Smooth muscle cell (in vitro differentiated cells): ENCODE results near the gene SORCS1. TPM values are rescaled to one million over a fixed set of nuclear protein-coding genes. Genes with fewer than 3 reads are reported as not detected.

Experiments used
- DNase-seq: peaks from one replicate; lab custom pipeline; 2025; ENCODE audit not compliant: unreplicated experiment; lab: John Stamatoyannopoulos, UW
- H2AFZ ChIP-seq: fragments of 200-600 bp; sonication (generic); 2 replicates; pipeline ENCODE4 v1.6.0; 2016; ENCODE audit warnings: antibody characterized with exemption, low read depth, mild to moderate bottlenecking
- H3F3A ChIP-seq: fragments of 200-600 bp; sonication (generic); 2 replicates; pipeline ENCODE4 v1.6.0; 2017; ENCODE audit warnings: antibody characterized with exemption, low read depth
- H3K27ac ChIP-seq: fragments of 200-600 bp; sonication (generic); 2 replicates; pipeline ENCODE4 v1.5.1; 2016; ENCODE audit warnings: low read depth, mild to moderate bottlenecking
- H3K27me3 ChIP-seq: fragments of 200-600 bp; sonication (generic); 2 replicates; pipeline ENCODE4 v1.6.1; 2016; ENCODE audit warnings: low read depth, mild to moderate bottlenecking
- H3K36me3 ChIP-seq: fragments of 200-600 bp; sonication (generic); 2 replicates; pipeline ENCODE4 v1.5.1; 2016; ENCODE audit warnings: low read depth
- H3K4me1 ChIP-seq: fragments of 200-600 bp; sonication (generic); 2 replicates; pipeline ENCODE4 v1.5.1; 2016; ENCODE audit warnings: low read depth
- H3K4me2 ChIP-seq: fragments of 200-600 bp; sonication (generic); 2 replicates; pipeline ENCODE4 v1.6.0; 2016; ENCODE audit warnings: mild to moderate bottlenecking
- H3K4me3 ChIP-seq: fragments of 200-600 bp; sonication (generic); 2 replicates; pipeline ENCODE4 v1.5.1; 2016; ENCODE audit warnings: mild to moderate bottlenecking
- H3K79me2 ChIP-seq: fragments of 200-600 bp; sonication (generic); 2 replicates; pipeline ENCODE4 v1.6.0; 2016; ENCODE audit warnings: low read depth, mild to moderate bottlenecking
- H3K9ac ChIP-seq: fragments of 200-600 bp; sonication (generic); 2 replicates; pipeline ENCODE4 v1.6.0; 2016; ENCODE audit warnings: low read depth
- H3K9me3 ChIP-seq: fragments of 200-600 bp; sonication (generic); replicated peaks from 2 replicates; pipeline ENCODE4 v1.5.1; 2016; ENCODE audit warnings: low read depth
- H4K20me1 ChIP-seq: fragments of 200-600 bp; sonication (generic); 2 replicates; pipeline ENCODE4 v1.6.0; 2016; ENCODE audit warnings: low read depth
- CTCF ChIP-seq: fragments of 200-600 bp; sonication (generic); IDR thresholded peaks from 2 replicates; pipeline ENCODE4 v1.5.1; 2017; ENCODE audit warnings: borderline replicate concordance, mild to moderate bottlenecking, antibody characterized with exemption; ENCODE audit not compliant: insufficient read depth, poor library complexity, severe bottlenecking
- WGBS: methylation state at CpG from one replicate; pipeline ENCODE4 v1.1.7; 2016; ENCODE audit warnings: low lambda C conversion rate; 5-methylcytosine and 5-hydroxymethylcytosine counted together
- polyA plus RNA-seq: library from polyadenylated mRNA; unstranded; fragments of >200 nt; fragmentation: Nextera tagmentation; extraction: Ambion mirVana; gene quantifications from 2 replicates; pipeline ENCODE4 v1.2.1, GENCODE V29; 2016
- total RNA-seq: library from RNA; depleted of rRNA; stranded (reverse); fragments of >200 nt; gene quantifications from 2 replicates; pipeline ENCODE4 v1.2.3, GENCODE V29; 2014

The SORCS1 gene
- total and polyA plus RNA-seq, 2 experiments from 2014 or later = 0.67 TPM; not detected in 1

GRCh38 chr10:107157071-107157470 is 7.4 kb downstream of the SORCS1 start:
- 80% methylated on average over 1 of the region's 1 CpG for WGBS

GRCh38 chr10:107152087-107152486 is 12.4 kb downstream of the SORCS1 start:
- H3K36me3 ChIP-seq = no peaks in the 10 kb centered on the region
- no peaks in the 10 kb centered on the region for H3K79me2 ChIP-seq
- H3K4me3 ChIP-seq = no peak overlapping the region
- no peaks in the 10 kb centered on the region for H3K4me1 ChIP-seq
- TF ChIP-seq CTCF = no peak
- DNase-seq = no peak
- no peak overlapping the region for H2AFZ ChIP-seq
- H3K9me3 ChIP-seq = no peaks in the 10 kb centered on the region
- no peak overlapping the region for H3K9ac ChIP-seq
- H3K27me3 ChIP-seq = peaks cover 6% of the 10 kb centered on the region
- no peaks in the 10 kb centered on the region for H3F3A ChIP-seq
- H4K20me1 ChIP-seq = no peaks in the 10 kb centered on the region
- H3K4me2 ChIP-seq = no peak overlapping the region
- no peak overlapping the region for H3K27ac ChIP-seq
- WGBS = 94% methylated on average over 1 of the region's 1 CpG

More at GRCh38 chr10:107157071-107157470, 7.4 kb downstream of the SORCS1 start:
- H3F3A ChIP-seq = no peaks in the 10 kb centered on the region
- no peak overlapping the region for H2AFZ ChIP-seq
- no peaks in the 10 kb centered on the region for H3K4me1 ChIP-seq
- H3K4me2 ChIP-seq = no peak overlapping the region
- no peak overlapping the region for H3K27ac ChIP-seq
- H3K36me3 ChIP-seq = no peaks in the 10 kb centered on the region
- no peaks in the 10 kb centered on the region for H3K79me2 ChIP-seq
- H4K20me1 ChIP-seq = no peaks in the 10 kb centered on the region
- H3K4me3 ChIP-seq = no peak overlapping the region
- no peak for DNase-seq
- TF ChIP-seq CTCF = no peak
- H3K27me3 ChIP-seq = peaks cover 44% of the 10 kb centered on the region
- H3K9me3 ChIP-seq = no peaks in the 10 kb centered on the region
- H3K9ac ChIP-seq = no peak overlapping the region

- no peak for TF ChIP-seq CTCF
- whole genome bisulfite sequencing = 94% methylated on average over 6 of the region's 6 CpGs
These were observed 15.6 kb downstream of the SORCS1 start for GRCh38 chr10:107148906-107149305.

GRCh38 chr10:107144490-107144889 is 20.0 kb downstream of the SORCS1 start:
- no peak for TF ChIP-seq CTCF
- H3K9me3 ChIP-seq = no peaks in the 10 kb centered on the region
- no peaks in the 10 kb centered on the region for H3K4me1 ChIP-seq
- no peak overlapping the region for H2AFZ ChIP-seq
- peaks cover 4% of the 10 kb centered on the region for H3K27me3 ChIP-seq
- no peak overlapping the region for H3K4me2 ChIP-seq
- no peak overlapping the region for H3K4me3 ChIP-seq
- H3K27ac ChIP-seq = no peak overlapping the region
- H3F3A ChIP-seq = no peaks in the 10 kb centered on the region
- no peak for DNase-seq
- 55% methylated on average over 4 of the region's 4 CpGs for WGBS
- H4K20me1 ChIP-seq = no peaks in the 10 kb centered on the region
- no peaks in the 10 kb centered on the region for H3K36me3 ChIP-seq
- no peaks in the 10 kb centered on the region for H3K79me2 ChIP-seq
- H3K9ac ChIP-seq = no peak overlapping the region

More at GRCh38 chr10:107148906-107149305, 15.6 kb downstream of the SORCS1 start:
- H3K27me3 ChIP-seq = no peaks in the 10 kb centered on the region
- no peak overlapping the region for H3K4me2 ChIP-seq
- H3F3A ChIP-seq = no peaks in the 10 kb centered on the region
- no peak overlapping the region for H3K27ac ChIP-seq
- H4K20me1 ChIP-seq = no peaks in the 10 kb centered on the region
- no peaks in the 10 kb centered on the region for H3K79me2 ChIP-seq
- H3K9me3 ChIP-seq = no peaks in the 10 kb centered on the region
- DNase-seq = no peak
- no peak overlapping the region for H2AFZ ChIP-seq
- no peaks in the 10 kb centered on the region for H3K36me3 ChIP-seq
- no peak overlapping the region for H3K9ac ChIP-seq
- H3K4me1 ChIP-seq = no peaks in the 10 kb centered on the region
- no peak overlapping the region for H3K4me3 ChIP-seq
